GM21423 (cell line): ENCODE results near the gene IFTAP.
"Not testable (repeated sequence)": the region's sequence is repeated elsewhere in the genome, so short reads cannot be mapped to it uniquely, and the experiment has no call there.

ENCODE experiments used
- ATAC-seq: cut with Tn5 transposase; IDR thresholded peaks from one replicate; pipeline ENCODE4 v1.9.1; 2021; ENCODE audit warnings: mild to moderate bottlenecking, moderate library complexity; ENCODE audit not compliant: unreplicated experiment

The IFTAP gene

GRCh38 chr11:36635066-36635862, 41.0 kb downstream of the IFTAP start:
- no peak for ATAC-seq

DNA sequence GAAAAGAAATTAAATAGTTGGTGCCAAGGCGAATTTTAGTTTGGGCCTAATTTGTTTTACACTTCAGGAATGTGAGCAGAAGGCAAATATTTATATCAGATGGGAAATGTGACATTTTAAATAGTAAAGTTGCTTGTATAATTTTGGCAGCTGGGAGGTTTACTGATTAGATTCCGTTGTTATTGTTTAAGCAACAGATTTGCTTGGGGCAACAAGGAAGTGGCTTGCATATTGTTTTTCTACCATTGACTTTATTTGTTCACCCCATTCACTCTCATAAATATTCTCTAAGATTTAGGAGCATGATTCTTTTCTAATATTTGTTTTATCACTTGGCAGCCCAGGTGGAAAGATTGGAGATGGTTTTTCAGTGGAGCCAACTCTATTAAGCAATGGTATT, 44.3 kb downstream of the IFTAP start:
- no peak for ATAC-seq

- no peak for ATAC-seq
These were observed 63.4 kb downstream of the IFTAP start for GRCh38 chr11:36657610-36658267.

- ATAC-seq, result not testable (repeated sequence)
These were observed 67.1 kb downstream of the IFTAP start for GRCh38 chr11:36661359-36661758.

- no peak for ATAC-seq
These were observed 78.6 kb downstream of the IFTAP start for GRCh38 chr11:36672815-36673450.

GRCh38 chr11:36679547-36679946, 85.2 kb downstream of the IFTAP start:
- ATAC-seq, result not testable (repeated sequence)

DNA sequence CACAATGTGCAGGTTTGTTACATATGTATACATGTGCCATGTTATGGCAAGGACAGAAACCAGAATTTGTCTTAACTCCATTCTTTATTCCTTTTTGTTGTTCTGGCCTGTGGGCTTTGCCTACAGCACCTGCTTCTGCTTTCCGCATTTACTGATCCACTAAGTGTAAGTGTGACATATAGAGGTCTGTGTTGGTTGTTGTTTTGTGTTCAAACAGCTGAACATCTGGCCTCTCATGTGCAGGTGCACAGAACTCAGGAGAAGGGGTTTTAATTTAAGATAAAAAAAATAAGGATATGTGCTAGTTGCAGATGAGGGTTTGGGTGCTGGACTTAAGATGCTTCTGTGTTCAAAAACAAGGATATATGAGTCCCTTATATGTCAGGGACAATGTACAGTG, 89.5 kb downstream of the IFTAP start:
- no peak for ATAC-seq

DNA sequence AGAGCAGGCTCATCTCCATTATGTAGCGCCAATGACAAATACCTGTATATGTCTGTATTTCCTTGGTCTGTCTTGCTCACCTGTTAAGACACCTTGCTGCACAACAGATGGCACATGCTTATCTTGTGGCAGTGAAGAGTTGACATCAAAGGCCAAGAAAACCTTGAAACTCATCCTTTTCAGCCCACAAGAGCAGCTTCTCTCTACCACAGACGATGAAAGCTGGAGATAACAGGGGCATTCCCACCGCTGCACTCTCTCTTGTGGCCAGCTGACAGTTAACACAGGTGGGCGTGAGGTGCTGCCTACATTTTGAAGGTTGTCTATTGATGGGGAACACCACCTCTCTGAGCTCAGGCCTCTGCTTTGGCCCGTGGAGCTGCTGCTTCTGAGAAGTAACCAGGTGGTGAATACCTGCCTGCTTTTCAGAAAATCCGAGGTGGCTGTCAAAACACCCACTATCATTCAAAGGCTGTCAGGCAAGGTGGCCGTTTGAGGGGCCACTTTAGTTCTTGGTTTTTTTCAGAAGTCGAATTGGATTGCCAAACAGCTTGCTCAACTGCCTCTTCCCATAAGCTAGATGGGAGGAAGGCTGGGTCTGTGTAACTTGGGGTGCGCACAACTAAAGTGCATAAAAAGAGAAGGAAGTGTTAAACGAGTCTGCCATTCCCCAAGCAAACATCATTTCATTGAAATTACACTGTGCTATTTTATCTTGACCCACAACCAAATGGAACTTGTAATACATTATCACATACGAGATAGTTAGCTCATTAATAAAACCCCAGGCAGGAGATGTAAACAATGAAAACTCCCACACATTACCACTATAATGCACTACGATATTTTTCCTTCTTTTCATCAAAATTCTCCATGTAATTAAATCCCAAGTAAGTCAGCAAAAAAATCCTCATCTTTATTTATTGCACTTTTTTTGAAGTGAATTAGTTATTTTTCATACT, 90.8 kb downstream of the IFTAP start:
- ATAC-seq, result no peak

DNA sequence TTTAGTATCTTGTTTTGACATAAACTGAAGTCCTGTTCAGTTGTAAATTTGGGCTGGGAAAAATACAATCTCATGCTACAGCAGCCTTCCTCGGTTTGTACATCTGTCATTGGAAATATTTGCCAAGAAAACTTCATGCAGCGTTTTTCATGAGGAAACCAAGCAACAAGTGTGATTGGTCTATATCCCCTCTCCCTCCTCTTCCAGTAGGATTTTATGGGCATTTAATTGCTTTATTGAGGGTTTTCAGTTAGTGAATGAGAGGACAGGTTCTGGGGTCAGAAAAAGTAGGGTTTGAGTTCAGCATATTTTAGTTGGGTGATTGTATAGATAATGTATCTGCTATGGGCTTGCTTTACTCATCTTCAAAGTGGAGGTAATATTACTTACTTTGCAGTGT, 93.8 kb downstream of the IFTAP start:
- ATAC-seq, result no peak

GRCh38 chr11:36688571-36689291, 94.4 kb downstream of the IFTAP start:
- no peak for ATAC-seq

GRCh38 chr11:36689442-36689841, 95.1 kb downstream of the IFTAP start:
- no peak for ATAC-seq

DNA sequence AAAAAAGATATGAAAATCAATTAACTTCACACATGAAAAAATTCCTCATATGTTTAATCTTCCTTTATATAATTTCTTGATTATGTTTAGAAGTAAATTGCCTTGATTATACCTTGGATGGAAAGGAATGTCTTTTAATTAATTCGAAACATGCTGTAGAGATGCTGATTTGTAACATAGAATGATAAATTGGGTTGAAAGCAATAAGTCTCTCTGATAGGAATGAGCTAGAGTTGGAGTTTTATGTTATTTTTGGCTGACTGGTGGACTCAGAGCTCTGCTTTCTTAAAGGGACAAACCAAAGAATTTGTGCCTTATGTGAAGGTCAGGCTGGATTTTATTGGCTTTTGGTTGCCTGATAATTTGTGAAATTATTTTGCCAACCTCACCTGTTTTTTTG, 98.4 kb downstream of the IFTAP start:
- no peak for ATAC-seq

DNA sequence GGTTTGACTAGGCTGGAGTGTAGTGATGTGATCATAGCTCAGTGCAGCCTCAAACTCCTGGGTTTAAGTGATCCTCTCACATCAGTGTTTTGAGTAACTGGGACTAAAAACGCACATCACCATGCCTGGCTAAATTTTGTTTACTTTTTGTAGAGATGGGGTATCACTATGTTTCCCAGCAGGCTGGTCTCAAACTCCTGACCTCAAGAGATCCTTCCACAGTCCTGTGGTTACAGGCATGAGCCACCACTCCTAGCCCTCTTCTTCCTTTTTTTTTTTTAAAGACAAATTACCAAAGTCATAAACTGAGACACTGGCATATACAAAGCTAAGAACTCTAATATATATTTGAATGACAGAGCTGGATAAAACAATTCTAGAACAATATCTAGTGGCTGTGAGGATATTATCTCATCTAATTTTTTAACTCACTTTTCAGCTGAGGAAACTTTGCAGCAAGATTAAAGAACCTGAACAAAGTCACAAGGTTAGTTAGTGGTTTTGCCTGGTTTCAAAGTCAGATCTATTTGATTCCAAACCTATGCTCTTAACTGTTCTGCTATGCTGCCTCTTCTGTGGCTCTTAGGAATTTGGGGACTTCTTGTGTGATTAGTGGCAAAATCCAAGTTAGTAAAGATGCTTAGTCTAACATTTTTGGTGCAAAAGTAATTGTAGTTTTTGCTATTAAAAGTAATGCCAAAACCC, 99.0 kb downstream of the IFTAP start:
- no peak for ATAC-seq

- no peak for ATAC-seq
These were observed 100.8 kb downstream of the IFTAP start for GRCh38 chr11:36695111-36695510.

DNA sequence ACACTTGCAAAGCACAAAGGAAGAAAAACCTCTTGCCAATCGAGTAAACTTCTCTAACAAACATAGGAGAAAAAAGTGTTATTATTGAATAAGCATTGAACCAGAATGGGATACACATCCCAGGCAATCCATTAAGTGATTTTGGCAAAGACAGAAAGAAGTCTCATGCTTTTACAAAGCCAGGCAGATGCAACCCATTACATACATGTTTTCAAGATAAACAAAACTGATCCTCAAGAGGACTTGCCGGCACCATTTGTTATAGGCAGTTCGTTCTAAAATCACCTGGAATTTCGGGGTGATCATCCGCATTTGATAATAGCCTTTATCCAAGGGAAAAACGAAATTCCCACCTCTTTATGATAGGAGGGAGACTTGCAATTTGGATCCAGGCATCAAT, 101.3 kb downstream of the IFTAP start:
- ATAC-seq, result no peak

DNA sequence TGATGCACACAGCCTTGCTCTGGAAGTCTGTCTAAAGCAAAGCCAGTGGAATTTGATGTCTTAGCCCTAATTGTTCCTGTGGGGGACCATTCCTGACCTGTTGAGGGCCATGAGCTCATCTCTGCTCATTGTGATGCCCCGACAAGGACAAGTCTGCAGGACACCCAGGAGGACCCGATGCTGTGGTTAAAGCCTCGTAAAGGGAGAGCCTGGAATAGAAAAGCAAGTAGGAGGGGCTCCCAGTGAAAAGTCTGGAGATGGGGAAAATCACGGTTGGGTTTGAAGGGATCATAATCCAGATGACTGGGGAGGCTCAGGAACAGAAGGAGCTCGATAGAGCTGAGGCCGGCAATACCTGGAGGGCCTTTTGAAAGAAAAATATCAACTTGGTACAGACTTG, 102.2 kb downstream of the IFTAP start:
- no peak for ATAC-seq

GRCh38 chr11:36699271-36699670, 105.0 kb downstream of the IFTAP start:
- no peak for ATAC-seq

DNA sequence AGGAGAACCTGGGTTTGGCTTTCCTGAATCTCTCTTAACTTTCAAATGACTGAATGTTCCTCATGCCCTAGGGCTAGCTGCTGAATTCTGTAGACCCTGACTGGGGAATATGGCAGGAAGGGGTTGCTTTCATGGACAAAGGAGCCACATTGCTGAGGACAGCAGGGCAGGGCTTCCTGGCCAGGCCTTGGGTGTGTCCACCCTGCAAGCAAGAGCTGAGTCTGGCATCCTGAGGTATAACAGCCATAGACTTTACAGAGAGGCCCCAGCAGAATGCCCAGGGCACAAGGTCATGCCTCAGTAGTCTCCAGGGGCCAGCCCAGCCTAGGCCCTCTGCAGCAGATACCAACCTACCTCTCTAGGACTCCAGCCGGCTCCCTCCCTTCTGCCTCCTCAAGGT, 105.9 kb downstream of the IFTAP start:
- ATAC-seq, result no peak

DNA sequence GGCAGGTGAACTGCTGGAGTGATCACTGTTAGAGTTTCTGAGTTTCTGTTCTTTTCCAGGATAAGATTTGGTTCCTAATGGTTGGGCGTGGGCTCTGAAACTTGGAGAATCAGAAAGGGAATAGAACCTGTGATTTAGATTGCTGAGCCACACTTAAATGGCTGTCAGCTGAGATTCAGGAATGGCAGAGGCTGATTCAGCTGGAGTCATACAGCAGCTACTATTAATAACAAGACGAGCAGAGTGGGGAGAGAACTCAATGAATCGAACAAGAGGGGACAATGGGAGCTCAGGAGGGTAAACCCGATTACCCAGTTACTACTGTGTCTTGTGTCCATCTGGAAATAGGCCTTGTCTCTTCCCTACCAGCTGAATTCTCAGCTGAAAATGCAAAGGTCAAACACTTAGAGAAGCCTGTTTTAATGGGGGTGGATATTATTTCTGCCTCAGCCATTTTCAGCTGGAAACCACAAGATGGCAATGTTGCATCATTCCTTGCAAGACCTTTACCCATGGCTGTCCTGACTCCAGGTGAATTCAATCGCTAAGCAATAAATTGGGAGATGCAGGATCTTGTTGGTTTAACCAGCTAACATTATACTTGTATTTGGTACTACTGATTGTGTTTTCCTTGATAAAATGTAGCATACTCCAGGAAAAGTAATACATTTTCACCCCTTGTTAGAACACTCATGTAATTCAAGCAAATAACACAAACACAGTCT, 108.2 kb downstream of the IFTAP start:
- peak; percentile 83 for ATAC-seq
